HG02885 (cell line): ENCODE measurements around the gene PLEKHA7.

Experiments
- ATAC-seq: cut with Tn5 transposase; IDR thresholded peaks from one replicate; pipeline ENCODE4 v1.9.1; 2021; ENCODE audit warnings: mild to moderate bottlenecking; ENCODE audit not compliant: unreplicated experiment, poor library complexity

Gene PLEKHA7

DNA sequence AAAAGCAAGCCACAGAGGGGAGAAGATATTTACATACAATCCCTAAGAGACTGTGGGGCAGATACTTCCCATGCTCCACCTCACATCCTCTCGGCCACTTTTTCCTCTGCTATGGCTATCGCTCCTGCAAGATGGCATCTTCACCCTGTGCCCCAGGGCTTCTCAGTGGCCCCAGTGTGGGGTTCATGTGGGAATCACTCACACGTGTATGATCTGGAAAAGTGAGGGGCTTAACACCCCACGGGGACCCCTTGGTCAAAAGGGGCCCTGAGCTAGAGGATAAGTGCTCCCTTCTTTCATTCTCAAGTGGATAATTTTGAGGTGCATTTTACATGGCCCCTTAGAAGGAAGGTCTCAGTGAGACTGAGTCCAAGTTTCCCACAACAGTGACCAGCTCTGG is 247.1 kb downstream of the PLEKHA7 start:
- ATAC-seq = no peak

DNA sequence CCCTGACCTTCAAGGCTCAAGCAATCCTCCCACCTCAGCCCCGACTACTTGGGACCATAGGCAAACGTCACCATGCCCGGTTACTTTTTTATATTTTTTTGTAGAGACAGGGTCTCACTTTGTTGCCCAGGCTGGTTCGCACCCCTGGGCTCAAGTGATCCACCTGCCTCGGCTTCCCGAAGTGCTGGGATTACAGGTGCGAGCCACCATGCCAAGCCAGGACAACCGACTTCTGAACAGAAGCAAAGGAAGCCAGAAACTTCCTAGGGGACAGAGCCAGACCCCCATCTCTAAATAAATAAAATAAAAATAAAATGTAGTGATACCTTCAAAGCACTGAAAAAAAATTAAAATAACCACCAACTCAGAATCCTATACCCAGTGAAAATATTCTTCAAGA is 249.3 kb downstream of the PLEKHA7 start:
- no peak for ATAC-seq

DNA sequence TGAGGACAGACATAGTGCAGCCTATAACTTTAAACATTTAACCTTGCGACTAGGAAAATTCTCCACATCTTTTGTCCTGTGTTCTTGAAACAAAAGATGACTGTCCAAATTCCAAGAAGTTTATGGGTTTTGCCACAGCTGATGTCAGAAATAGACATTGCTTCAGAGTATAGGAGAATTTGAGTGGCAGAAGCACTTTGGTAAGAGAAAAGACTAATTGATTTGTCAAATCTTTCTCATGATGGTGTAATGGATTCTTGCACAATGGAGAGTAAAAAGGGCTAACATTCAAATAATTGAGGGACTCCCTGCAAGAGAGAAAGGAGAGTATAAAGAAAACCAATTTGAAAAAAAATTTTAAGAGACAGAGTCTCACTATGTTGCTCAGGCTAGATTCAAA is 250.5 kb downstream of the PLEKHA7 start:
- no peak for ATAC-seq

DNA sequence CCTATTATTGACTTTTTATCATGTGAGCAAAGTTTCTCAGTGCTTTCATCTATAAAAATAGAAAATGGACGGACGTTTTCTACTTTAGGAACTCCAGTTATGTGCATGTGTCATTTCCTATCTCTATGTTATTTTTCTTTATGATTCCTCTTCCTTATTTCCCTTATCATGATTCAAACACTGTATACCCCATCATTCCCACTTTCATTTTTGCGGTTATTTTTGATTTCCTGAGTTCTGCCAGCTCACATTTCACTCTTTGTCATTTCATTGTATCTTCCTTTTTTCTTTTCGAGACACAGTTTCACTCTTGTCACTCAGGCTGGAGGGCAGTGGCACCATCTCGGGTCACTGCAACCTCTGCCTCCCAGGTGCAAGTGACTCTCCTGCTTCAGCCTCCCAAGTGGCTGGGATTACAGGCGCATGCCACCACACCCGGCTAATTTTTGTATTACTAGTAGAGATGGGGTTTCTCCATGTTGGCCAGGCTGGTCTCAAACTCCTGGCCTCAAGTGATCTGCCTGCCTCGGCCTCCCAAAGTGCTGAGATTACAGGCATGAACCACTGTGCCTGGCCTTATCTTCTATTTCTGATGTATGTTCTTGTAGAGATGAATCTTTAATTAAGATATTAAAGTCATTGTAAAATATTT is 254.2 kb downstream of the PLEKHA7 start:
- ATAC-seq = no peak

DNA sequence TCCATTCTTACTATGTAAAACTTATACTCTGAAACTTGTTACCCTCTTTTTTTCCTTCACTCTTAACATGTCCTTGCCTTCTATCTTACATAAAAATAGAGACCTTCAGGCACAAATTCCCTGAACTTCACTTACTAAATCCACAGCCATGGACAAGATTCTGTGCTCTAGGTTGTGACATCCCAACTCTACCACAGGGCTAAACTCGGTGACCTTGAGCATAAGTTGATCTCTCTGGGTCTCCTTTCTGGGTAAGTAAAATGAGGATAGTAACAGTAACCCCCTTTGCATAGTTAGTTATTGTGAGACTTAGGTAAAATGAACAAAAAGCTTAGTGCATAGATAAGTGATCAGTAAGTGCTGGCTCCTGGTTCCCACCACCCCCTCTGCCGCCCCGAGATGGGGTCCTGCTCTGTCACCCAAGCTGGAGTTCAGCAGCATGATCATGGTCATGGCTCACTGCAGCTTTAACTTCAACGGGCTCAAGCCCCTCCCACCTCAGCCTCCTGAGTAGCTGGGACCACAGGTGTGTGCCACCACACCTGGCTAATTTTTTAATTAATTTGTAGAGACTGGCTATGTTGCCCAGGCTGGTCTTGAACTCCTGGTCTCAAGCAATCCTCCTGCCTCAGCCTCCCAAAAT is 255.7 kb downstream of the PLEKHA7 start:
- no peak for ATAC-seq

DNA sequence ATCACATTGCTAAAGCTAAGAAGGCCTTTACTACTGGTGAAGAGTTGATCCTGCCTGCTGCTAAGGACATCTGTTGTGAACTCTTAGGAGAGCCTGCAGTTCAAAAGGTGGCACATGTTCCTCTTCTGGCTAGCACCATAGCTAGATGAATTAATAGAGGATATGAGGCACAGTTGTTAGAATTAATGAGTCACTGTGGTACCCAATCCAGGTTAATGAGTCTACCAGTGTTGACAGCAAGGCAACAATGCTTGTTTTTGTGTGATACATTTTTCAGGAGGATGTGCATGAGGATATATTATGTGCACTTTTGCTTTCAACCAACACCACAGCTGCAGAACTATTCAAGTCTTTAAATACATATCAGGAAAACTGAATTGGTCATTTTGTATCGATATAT is 263.8 kb downstream of the PLEKHA7 start:
- no peak for ATAC-seq

DNA sequence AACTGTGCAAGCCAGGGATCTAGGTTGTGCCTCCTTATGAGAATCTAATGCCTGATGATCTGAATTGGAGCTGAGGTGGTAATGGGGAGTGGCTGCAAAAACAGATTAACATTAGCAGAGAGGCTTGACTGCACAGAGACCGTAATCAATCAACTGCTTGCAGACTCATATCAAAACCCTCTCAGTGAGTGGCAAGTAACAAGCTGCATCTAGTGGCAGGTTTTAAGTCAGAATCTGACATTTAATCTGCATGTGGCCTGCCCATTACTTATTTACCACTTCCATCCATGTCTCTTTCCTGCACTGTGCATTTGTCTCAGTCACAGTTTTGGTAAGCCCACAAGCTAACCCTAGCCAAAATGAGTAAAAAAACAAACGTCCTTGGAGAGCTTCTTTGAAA is 264.5 kb downstream of the PLEKHA7 start:
- no peak for ATAC-seq

DNA sequence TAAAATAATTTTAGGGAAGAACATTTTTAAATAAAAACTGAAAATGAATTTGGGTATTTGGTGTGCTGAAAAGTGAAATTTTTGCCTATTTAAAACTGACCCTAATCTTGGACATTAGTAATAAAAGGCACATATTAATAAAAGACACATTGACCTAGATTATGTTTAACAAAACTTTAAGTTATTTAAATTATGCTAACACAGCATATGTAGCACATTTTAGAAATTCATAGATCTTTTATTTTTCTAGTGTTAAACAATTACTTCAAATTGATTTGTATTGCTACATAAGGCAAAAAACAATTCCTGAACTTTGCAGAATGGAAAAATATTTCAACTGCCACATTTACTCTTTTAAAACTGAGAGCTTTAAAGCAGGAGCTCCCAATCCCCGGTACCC is 265.1 kb downstream of the PLEKHA7 start:
- ATAC-seq = no peak

DNA sequence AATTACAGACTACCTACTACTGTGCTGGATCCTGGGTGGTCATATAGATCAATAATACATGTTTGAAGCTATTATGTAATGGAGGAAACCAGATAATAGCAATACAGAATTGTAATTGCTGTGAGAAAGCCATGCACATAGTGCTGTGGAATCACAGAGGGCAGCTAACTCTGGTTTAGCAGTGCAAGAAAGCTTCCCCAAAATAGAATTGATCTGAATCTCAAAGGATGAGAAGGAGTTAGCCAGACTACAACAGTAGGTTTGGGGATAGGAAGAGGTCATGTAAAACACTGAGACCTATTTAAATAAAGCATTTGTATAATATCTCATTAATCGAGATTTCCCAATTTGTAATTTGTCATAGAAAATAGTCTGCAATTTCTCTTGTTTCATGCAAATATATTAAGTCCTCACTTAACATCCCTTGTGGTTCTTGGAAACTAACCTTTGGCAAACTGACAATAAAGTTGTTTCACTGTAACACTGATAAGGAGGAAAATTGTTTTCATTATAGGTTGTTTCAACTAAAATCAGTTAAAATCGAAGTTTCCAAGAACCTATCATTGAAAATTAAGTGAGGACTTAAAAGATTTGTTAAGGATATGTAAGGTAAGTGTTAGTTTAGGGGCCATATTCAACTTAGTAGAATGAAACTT is 268.1 kb downstream of the PLEKHA7 start:
- no peak for ATAC-seq

DNA sequence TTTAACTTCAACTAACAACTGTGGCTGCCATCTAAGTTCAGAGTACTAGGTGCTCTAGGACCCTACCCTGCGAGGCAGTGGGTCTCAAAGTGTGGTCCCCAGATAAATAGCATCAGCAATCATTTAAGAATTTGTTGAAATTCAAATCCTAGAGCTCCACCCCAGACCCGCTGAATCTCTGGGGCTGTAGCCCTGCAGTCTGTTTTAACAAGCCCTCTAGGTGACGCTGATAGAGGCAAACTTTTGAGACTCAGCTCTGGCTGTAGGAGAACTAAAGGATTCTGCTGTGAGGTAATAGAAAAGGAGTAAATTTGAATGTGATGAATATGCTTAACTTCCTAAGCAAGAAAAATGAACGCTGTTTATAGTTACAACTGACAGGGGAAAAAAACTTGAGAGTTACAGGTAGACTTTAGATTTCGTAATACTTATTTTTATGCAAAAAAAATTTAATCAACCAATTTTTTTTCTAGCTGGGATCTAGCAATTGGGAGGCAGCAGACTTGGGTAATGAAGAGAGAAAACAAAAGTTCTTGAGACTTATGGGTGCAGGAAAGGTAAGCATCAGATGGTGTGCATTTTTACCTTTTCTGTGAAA is 270.0 kb downstream of the PLEKHA7 start:
- no peak for ATAC-seq

DNA sequence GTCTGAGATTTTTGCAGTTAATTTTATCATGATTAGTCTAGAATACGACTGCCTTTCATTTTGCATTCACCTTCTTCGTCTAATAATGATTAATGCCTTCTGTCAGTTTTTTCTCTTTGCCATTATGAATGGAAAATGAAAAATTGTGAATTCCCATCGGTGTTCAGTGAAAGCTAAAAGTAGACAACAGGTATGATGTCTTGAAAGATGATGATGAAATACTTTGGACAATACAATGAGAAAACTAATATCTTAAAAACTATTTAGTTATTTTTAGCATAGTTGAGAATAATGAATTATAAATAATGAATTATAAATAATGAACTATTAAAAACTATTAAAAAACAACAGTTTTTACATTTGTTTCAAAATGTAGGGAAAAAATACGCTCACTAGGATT is 270.7 kb downstream of the PLEKHA7 start:
- no peak for ATAC-seq

DNA sequence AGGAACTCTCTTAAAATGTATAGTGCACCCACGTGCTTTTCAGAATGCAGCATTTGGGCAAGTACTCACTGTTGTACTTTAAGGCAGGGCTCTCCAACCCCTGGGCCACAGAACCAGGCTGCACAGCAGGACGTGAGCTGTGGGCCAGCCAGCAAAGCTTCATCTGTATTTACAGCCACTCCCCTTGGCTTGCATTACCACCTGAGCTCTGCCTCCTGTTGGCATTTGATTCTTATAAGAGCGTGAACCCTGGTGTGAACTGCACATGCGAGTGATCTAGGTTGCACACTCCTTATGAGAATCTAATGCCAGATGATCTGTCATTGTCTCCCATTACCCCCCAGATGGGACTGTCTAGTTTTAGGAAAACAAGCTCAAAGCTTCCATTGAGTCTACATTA is 272.7 kb downstream of the PLEKHA7 start:
- ATAC-seq = no peak

DNA sequence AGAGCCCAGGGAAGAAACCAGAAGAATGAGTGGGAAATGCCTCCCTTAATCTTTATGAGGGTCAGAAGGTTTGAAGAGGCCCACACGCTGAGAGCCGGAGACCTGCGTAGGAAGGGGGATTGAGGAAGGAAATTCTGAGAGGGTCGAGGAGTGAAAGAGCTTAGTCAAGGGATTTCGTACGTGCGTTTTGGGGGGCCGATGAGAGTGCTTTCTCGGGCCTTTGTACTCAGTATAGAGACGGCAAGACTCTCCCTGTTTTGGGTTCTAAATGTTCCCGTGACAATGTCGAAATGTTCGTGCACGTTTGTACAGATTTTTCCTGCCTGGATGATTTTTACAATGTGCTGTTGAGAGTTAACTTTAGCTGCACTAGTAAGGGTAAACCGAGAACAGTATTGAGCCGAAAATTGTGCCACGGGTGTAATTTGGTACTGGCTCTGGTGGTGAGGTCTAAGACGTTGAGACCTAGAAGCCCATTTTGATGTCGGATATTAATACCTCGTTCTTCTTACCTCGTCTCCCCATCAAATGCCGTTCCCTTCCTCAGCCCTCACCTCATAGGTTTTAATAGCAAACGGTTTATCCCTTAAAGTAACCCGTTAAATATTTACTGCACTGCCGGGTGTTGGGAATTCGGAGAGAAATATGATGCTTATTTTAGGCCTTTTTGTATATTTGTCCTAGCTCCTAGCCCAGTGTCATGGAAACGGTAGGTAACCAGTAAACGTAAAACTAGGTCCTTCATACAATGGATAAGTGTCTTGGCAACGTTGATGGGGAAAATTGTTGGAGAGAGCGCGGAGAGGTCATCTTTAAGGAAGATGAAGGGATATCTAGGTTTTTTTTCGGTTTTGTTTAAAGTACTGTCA is 275.0 kb downstream of the PLEKHA7 start:
- no peak for ATAC-seq

DNA sequence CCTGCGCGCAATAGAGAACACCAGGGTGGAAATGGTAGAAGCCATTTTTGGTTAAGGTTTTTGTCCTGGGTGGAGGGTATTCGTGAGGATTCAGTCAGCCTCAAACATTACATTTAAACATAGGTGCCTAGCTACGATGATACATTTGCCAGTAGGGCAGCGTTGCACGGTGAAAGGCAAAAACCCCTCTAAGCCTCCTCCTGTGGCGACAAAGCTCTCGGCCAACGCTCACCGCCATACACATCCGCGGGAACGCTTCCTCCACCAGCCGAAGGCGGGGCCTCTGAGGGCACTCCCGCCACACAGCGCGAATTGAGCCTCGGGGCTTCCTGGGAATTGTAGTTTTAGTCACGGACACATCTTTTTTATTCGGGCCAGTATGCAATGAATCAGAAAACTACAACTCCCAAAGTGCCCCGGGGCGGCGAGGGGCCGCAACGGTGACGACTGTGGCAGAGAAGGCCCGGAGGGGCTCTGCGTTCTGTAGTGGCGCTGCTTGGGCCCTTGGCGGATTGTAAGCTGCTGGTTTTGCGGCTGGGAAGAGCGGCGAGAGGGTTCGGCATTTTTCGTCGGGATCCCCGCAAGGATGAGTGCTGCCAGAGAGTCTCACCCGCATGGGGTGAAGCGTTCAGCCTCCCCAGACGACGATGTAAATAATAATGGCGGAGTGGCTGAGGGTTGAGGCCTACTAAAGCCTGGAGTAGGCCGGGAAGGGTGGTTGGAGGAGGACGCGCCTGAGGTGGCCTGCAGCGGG is 275.8 kb downstream of the PLEKHA7 start, which contains the start of gene C11orf58:
Gene C11orf58 (plus strand): TSS at position 455 of the 754 bp plus-strand sequence. CDS start 132 bp downstream, at position 587.
- ATAC-seq = peak; percentile 96

DNA sequence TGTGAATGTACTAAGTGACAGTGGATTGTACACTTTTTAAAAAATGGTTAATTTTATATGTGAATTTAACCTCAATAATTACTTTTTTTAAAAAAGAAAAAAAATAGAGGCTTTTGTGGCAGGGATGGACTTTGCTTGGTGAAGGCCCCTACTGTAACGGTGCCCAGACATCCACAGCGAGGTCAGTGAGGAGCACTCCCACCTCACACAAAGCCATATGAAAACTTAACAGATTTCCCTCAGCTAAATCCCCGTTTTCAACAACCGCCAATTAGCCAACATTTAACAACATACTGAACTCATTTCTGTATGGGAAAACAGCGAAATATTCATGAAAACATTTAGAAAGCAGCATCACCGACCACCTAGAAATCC is 276.4 kb downstream of the PLEKHA7 start:
- peak; percentile 16 for ATAC-seq
